HUES6 (cell line): ENCODE measurements around the gene PLA2G7.
"Not testable (repeated sequence)": the region's sequence is repeated elsewhere in the genome, so short reads cannot be mapped to it uniquely, and the experiment has no call there.

Source experiments
- H3K27ac ChIP-seq: 2 replicates; pipeline ENCODE4 v1.7.0; 2013; ENCODE audit warnings: low read depth, mild to moderate bottlenecking, low read length, inconsistent platforms
- H3K27me3 ChIP-seq: 2 replicates; pipeline ENCODE4 v1.6.1; 2013; ENCODE audit warnings: low read length; ENCODE audit not compliant: control insufficient read depth, insufficient read depth
- H3K36me3 ChIP-seq: 2 replicates; pipeline ENCODE4 v1.6.1; 2013; ENCODE audit warnings: low read length; ENCODE audit not compliant: control insufficient read depth, insufficient read depth
- H3K4me1 ChIP-seq: 2 replicates; pipeline ENCODE4 v1.6.1; 2013; ENCODE audit warnings: low read length; ENCODE audit not compliant: control insufficient read depth, insufficient read depth
- H3K4me3 ChIP-seq: 2 replicates; pipeline ENCODE4 v1.5.1; 2013; ENCODE audit warnings: low read depth, low read length
- H3K9ac ChIP-seq: one replicate; pipeline ENCODE4 v1.6.1; 2013; ENCODE audit warnings: mild to moderate bottlenecking, low read length
- H3K9me3 ChIP-seq: 2 replicates; pipeline ENCODE4 v1.6.1; 2013; ENCODE audit warnings: low read depth, low read length; ENCODE audit not compliant: control insufficient read depth, insufficient read depth

Gene PLA2G7

GRCh38 chr6:46745973-46746372, 10.8 kb upstream of the PLA2G7 start:
- H3K9me3 ChIP-seq = no peaks in the 10 kb centered on the region
- no peak overlapping the region for H3K27ac ChIP-seq
- no peaks in the 10 kb centered on the region for H3K36me3 ChIP-seq
- peaks cover 9% of the 10 kb centered on the region for H3K4me1 ChIP-seq
- no peak overlapping the region for H3K9ac ChIP-seq
- H3K4me3 ChIP-seq = no peak overlapping the region
- no peaks in the 10 kb centered on the region for H3K27me3 ChIP-seq

- not testable (repeated sequence) for H3K27ac ChIP-seq, H3K27me3 ChIP-seq, H3K36me3 ChIP-seq, H3K9me3 ChIP-seq, H3K9ac ChIP-seq, H3K4me1 ChIP-seq, H3K4me3 ChIP-seq
Observed at GRCh38 chr6:46744159-46744725, 9.1 kb upstream of the PLA2G7 start.

- Histone ChIP-seq H3K4me1 (0 out of 2 replicates have a peak, but pooled peaks cover 3% of the 10 kb centered on the region), H3K9ac (no peak overlapping the region), H3K9me3 (no peaks in the 10 kb centered on the region), H3K4me3 (no peak overlapping the region), H3K36me3 (no peaks in the 10 kb centered on the region), H3K27me3 (no peaks in the 10 kb centered on the region), H3K27ac (no peak overlapping the region)
Observed at GRCh38 chr6:46743425-46744158, 8.4 kb upstream of the PLA2G7 start.

GRCh38 chr6:46741910-46742309, 6.7 kb upstream of the PLA2G7 start:
- no peaks in the 10 kb centered on the region for H3K9me3 ChIP-seq
- no peaks in the 10 kb centered on the region for H3K36me3 ChIP-seq
- H3K27ac ChIP-seq = no peak overlapping the region
- H3K9ac ChIP-seq = no peak overlapping the region
- 0 out of 2 replicates have a peak, but pooled peaks cover 3% of the 10 kb centered on the region for H3K4me1 ChIP-seq
- H3K27me3 ChIP-seq = peaks cover 13% of the 10 kb centered on the region
- H3K4me3 ChIP-seq = no peak overlapping the region

GRCh38 chr6:46741482-46741881, 6.3 kb upstream of the PLA2G7 start:
- H3K4me3 ChIP-seq = no peak overlapping the region
- no peak overlapping the region for H3K9ac ChIP-seq
- 0 out of 2 replicates have a peak, but pooled peaks cover 3% of the 10 kb centered on the region for H3K4me1 ChIP-seq
- H3K27me3 ChIP-seq = peaks cover 17% of the 10 kb centered on the region
- H3K36me3 ChIP-seq = no peaks in the 10 kb centered on the region
- H3K27ac ChIP-seq = no peak overlapping the region
- no peaks in the 10 kb centered on the region for H3K9me3 ChIP-seq

GRCh38 chr6:46736906-46737305, 1.7 kb upstream of the PLA2G7 start:
- no peak overlapping the region for H3K4me3 ChIP-seq
- no peaks in the 10 kb centered on the region for H3K36me3 ChIP-seq

GRCh38 chr6:46735720-46736031, 501 bp upstream of the PLA2G7 start:
- no peaks in the 10 kb centered on the region for H3K9me3 ChIP-seq
- H3K4me3 ChIP-seq = peak overlapping the region; percentile 73
- no peaks in the 10 kb centered on the region for H3K36me3 ChIP-seq
- peaks cover 52% of the 10 kb centered on the region for H3K27me3 ChIP-seq
- peak overlapping the region; percentile 50 for H3K9ac ChIP-seq
- H3K4me1 ChIP-seq = 0 out of 2 replicates have a peak, but pooled peaks cover 11% of the 10 kb centered on the region
- H3K27ac ChIP-seq = no peak overlapping the region

More at GRCh38 chr6:46736906-46737305, 1.7 kb upstream of the PLA2G7 start:
- H3K4me1 ChIP-seq = 0 out of 2 replicates have a peak, but pooled peaks cover 11% of the 10 kb centered on the region
- H3K27ac ChIP-seq = no peak overlapping the region
- no peaks in the 10 kb centered on the region for H3K9me3 ChIP-seq
- peaks cover 52% of the 10 kb centered on the region for H3K27me3 ChIP-seq
- no peak overlapping the region for H3K9ac ChIP-seq

GRCh38 chr6:46733341-46733801, 1.8 kb downstream of the PLA2G7 start:
- Histone ChIP-seq H3K4me1 (0 out of 2 replicates have a peak, but pooled peaks cover 7% of the 10 kb centered on the region), H3K4me3 (no peak overlapping the region), H3K27ac (no peak overlapping the region), H3K9ac (no peak overlapping the region), H3K27me3 (peaks cover 52% of the 10 kb centered on the region), H3K36me3 (no peaks in the 10 kb centered on the region), H3K9me3 (no peaks in the 10 kb centered on the region)

- 0 out of 2 replicates have a peak, but pooled peaks cover 7% of the 10 kb centered on the region for H3K4me1 ChIP-seq
- H3K27ac ChIP-seq = no peak overlapping the region
- no peaks in the 10 kb centered on the region for H3K9me3 ChIP-seq
- H3K27me3 ChIP-seq = peaks cover 30% of the 10 kb centered on the region
- no peak overlapping the region for H3K9ac ChIP-seq
- no peak overlapping the region for H3K4me3 ChIP-seq
- no peaks in the 10 kb centered on the region for H3K36me3 ChIP-seq
Observed at GRCh38 chr6:46730921-46731461, 4.2 kb downstream of the PLA2G7 start.

GRCh38 chr6:46729787-46730326, 5.3 kb downstream of the PLA2G7 start:
- Histone ChIP-seq H3K36me3 (no peaks in the 10 kb centered on the region), H3K4me3 (no peak overlapping the region), H3K27ac (no peak overlapping the region), H3K4me1 (0 out of 2 replicates have a peak, but pooled peaks cover 3% of the 10 kb centered on the region), H3K9ac (no peak overlapping the region), H3K27me3 (peaks cover 19% of the 10 kb centered on the region), H3K9me3 (no peaks in the 10 kb centered on the region)

- Histone ChIP-seq H3K4me3 (no peak overlapping the region), H3K4me1 (no peaks in the 10 kb centered on the region), H3K9me3 (no peaks in the 10 kb centered on the region), H3K36me3 (no peaks in the 10 kb centered on the region), H3K27me3 (no peaks in the 10 kb centered on the region; the same call in 1 of the 2 replicates), H3K9ac (no peak overlapping the region), H3K27ac (no peak overlapping the region)
Observed at GRCh38 chr6:46720401-46720800, 14.8 kb downstream of the PLA2G7 start.
